Mesendoderm (in vitro differentiated cells): Measurements from ENCODE around the gene SNRNP27.

ENCODE experiments used
- DNase-seq: peaks from one replicate; pipeline ENCODE4 v3.0.0; 2013
- H2AK5ac ChIP-seq: 2 replicates; pipeline ENCODE4 v1.6.1; 2013; ENCODE audit warnings: low read length, inconsistent platforms
- H2BK120ac ChIP-seq: 2 replicates; pipeline ENCODE4 v1.6.1; 2013; ENCODE audit warnings: low read depth, mild to moderate bottlenecking, low read length, moderate library complexity, mixed read lengths
- H2BK15ac ChIP-seq: replicated peaks from 2 replicates; pipeline ENCODE4 v1.6.1; 2013; ENCODE audit warnings: low read depth, mild to moderate bottlenecking, moderate library complexity
- H2BK5ac ChIP-seq: 2 replicates; pipeline ENCODE4 v1.6.1; 2013; ENCODE audit warnings: low read length, inconsistent platforms
- H3K18ac ChIP-seq: 2 replicates; pipeline ENCODE4 v1.6.1; 2013; ENCODE audit warnings: mild to moderate bottlenecking, low read length, mixed read lengths
- H3K23ac ChIP-seq: one replicate; pipeline ENCODE4 v1.6.1; 2013; ENCODE audit warnings: low read length
- H3K27ac ChIP-seq: 2 replicates; pipeline ENCODE4 v1.5.1; 2013; ENCODE audit warnings: low read depth, mild to moderate bottlenecking, inconsistent platforms, low read length, moderate library complexity
- H3K27me3 ChIP-seq: 2 replicates; pipeline ENCODE4 v1.6.1; 2013; ENCODE audit warnings: low read length, control low read depth, mild to moderate bottlenecking, inconsistent platforms; ENCODE audit not compliant: insufficient read depth, poor library complexity
- H3K36me3 ChIP-seq: 2 replicates; pipeline ENCODE4 v1.6.1; 2013; ENCODE audit warnings: low read length, inconsistent platforms; ENCODE audit not compliant: control insufficient read depth, insufficient read depth
- H3K4ac ChIP-seq: one replicate; pipeline ENCODE4 v1.6.1; 2013; ENCODE audit warnings: low read depth, mild to moderate bottlenecking, low read length, moderate library complexity
- H3K4me1 ChIP-seq: 2 replicates; pipeline ENCODE4 v1.6.1; 2013; ENCODE audit warnings: low read depth, low read length, inconsistent platforms; ENCODE audit not compliant: control insufficient read depth
- H3K4me2 ChIP-seq: 2 replicates; pipeline ENCODE4 v1.6.1; 2013; ENCODE audit warnings: low read length
- H3K4me3 ChIP-seq: 2 replicates; pipeline ENCODE4 v1.5.1; 2013; ENCODE audit warnings: mild to moderate bottlenecking, low read length
- H3K56ac ChIP-seq: one replicate; pipeline ENCODE4 v1.6.1; 2013; ENCODE audit warnings: low read length
- H3K79me1 ChIP-seq: 2 replicates; pipeline ENCODE4 v1.6.1; 2013; ENCODE audit warnings: low read length, inconsistent platforms
- H3K79me2 ChIP-seq: 2 replicates; pipeline ENCODE4 v1.6.1; 2013; ENCODE audit warnings: mild to moderate bottlenecking, low read length; ENCODE audit not compliant: control insufficient read depth, insufficient read depth
- H3K9ac ChIP-seq: 2 replicates; pipeline ENCODE4 v1.6.1; 2013; ENCODE audit warnings: low read length, inconsistent platforms
- H4K5ac ChIP-seq: one replicate; pipeline ENCODE4 v1.6.1; 2013; ENCODE audit warnings: low read length
- H4K8ac ChIP-seq: one replicate; pipeline ENCODE4 v1.6.1; 2013; ENCODE audit warnings: low read depth, mild to moderate bottlenecking, control low read depth, low read length, moderate library complexity
- WGBS: extraction: QIAGEN DNeasy Blood & Tissue Kit; methylation state at CpG from one replicate; pipeline ENCODE4 v1.1.7; 2013; ENCODE audit warnings: low lambda C conversion rate, missing lambda C conversion rate; ENCODE audit not compliant: insufficient coverage; ENCODE audit errors: extremely low coverage; 5-methylcytosine and 5-hydroxymethylcytosine counted together

Gene SNRNP27

GRCh38 chr2:69940691-69941090 is 46.9 kb downstream of the SNRNP27 start:
- Histone ChIP-seq H3K4ac (no peak overlapping the region), H2BK120ac (no peak overlapping the region), H2BK5ac (no peak overlapping the region), H3K56ac (no peak overlapping the region), H3K36me3 (no peaks in the 10 kb centered on the region), H3K79me2 (no peaks in the 10 kb centered on the region), H2AK5ac (no peak overlapping the region), H3K4me2 (no peak overlapping the region), H3K4me1 (no peaks in the 10 kb centered on the region), H3K9ac (no peak overlapping the region), H2BK15ac (no peak overlapping the region), H3K18ac (no peak overlapping the region), H3K23ac (no peak overlapping the region), H3K79me1 (no peaks in the 10 kb centered on the region), H4K5ac (no peak overlapping the region), H3K27me3 (no peaks in the 10 kb centered on the region), H3K27ac (no peak overlapping the region), H3K4me3 (no peak overlapping the region), H4K8ac (no peak overlapping the region)
- no peak for DNase-seq
- WGBS = no CpG with 5 or more reads among the region's 8 CpGs

- WGBS = no CpG with 5 or more reads among the region's 11 CpGs
- H3K27me3 ChIP-seq = no peaks in the 10 kb centered on the region
- no peak overlapping the region for H3K23ac ChIP-seq
- H3K4me1 ChIP-seq = no peaks in the 10 kb centered on the region
- no peaks in the 10 kb centered on the region for H3K79me1 ChIP-seq
- no peak overlapping the region for H3K4me3 ChIP-seq
- no peak overlapping the region for H3K4me2 ChIP-seq
- no peak for DNase-seq
- H2AK5ac ChIP-seq = no peak overlapping the region
- no peak overlapping the region for H3K27ac ChIP-seq
- H4K5ac ChIP-seq = no peak overlapping the region
- H3K79me2 ChIP-seq = no peaks in the 10 kb centered on the region
- H3K18ac ChIP-seq = no peak overlapping the region
- H3K4ac ChIP-seq = no peak overlapping the region
- H3K56ac ChIP-seq = no peak overlapping the region
- H3K9ac ChIP-seq = no peak overlapping the region
- H4K8ac ChIP-seq = no peak overlapping the region
- H3K36me3 ChIP-seq = no peaks in the 10 kb centered on the region
- H2BK5ac ChIP-seq = no peak overlapping the region
- H2BK120ac ChIP-seq = no peak overlapping the region
- H2BK15ac ChIP-seq = no peak overlapping the region
Measured at GRCh38 chr2:69943000-69943842, 49.5 kb downstream of the SNRNP27 start.

- Histone ChIP-seq H3K4me2 (no peak overlapping the region), H3K23ac (no peak overlapping the region), H2AK5ac (no peak overlapping the region), H3K9ac (no peak overlapping the region), H2BK120ac (no peak overlapping the region), H4K5ac (no peak overlapping the region), H3K4me3 (no peak overlapping the region), H3K27me3 (no peaks in the 10 kb centered on the region), H3K27ac (no peak overlapping the region), H2BK5ac (no peak overlapping the region), H3K36me3 (no peaks in the 10 kb centered on the region), H3K18ac (no peak overlapping the region), H3K4me1 (no peaks in the 10 kb centered on the region), H3K56ac (no peak overlapping the region), H3K79me2 (no peaks in the 10 kb centered on the region), H3K79me1 (no peaks in the 10 kb centered on the region), H4K8ac (no peak overlapping the region), H2BK15ac (no peak overlapping the region), H3K4ac (no peak overlapping the region)
- no CpG with 5 or more reads among the region's 9 CpGs for WGBS
- no peak for DNase-seq
Measured at GRCh38 chr2:69943843-69944525, 50.2 kb downstream of the SNRNP27 start.

DNA sequence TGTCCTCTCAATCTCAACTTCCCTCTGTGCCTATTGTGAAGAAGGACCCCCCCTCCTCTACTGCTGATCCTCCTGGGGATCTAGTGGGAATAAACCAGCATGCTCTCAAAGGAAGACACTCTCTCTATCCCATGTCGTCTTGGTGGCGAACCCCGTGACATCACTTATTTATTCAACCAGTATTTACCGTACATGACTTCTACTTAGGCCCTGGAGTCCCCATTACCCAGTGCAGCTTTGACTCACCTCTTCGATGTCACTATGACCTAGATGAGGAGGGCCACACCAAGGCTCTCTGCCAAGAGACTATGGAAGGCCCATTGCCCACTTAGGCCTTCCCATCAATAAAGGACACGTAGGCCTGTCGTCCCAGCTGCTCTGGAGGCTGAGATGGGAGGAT is 51.0 kb downstream of the SNRNP27 start:
- Histone ChIP-seq H3K79me2 (no peaks in the 10 kb centered on the region), H2BK120ac (no peak overlapping the region), H3K79me1 (no peaks in the 10 kb centered on the region), H2AK5ac (no peak overlapping the region), H3K36me3 (no peaks in the 10 kb centered on the region), H3K4me1 (no peaks in the 10 kb centered on the region), H3K4me3 (no peak overlapping the region), H3K9ac (no peak overlapping the region), H3K56ac (no peak overlapping the region), H3K27me3 (no peaks in the 10 kb centered on the region), H4K8ac (no peak overlapping the region), H2BK15ac (no peak overlapping the region), H3K18ac (no peak overlapping the region), H3K23ac (no peak overlapping the region), H2BK5ac (no peak overlapping the region), H3K4ac (no peak overlapping the region), H3K27ac (no peak overlapping the region), H4K5ac (no peak overlapping the region), H3K4me2 (no peak overlapping the region)
- WGBS = no CpG with 5 or more reads among the region's 7 CpGs
- no peak for DNase-seq

GRCh38 chr2:69945441-69945840 is 51.7 kb downstream of the SNRNP27 start:
- Histone ChIP-seq H2BK5ac (no peak overlapping the region), H3K4ac (no peak overlapping the region), H3K4me1 (no peaks in the 10 kb centered on the region), H3K79me2 (no peaks in the 10 kb centered on the region), H3K23ac (no peak overlapping the region), H3K79me1 (no peaks in the 10 kb centered on the region), H3K9ac (no peak overlapping the region), H3K27me3 (no peaks in the 10 kb centered on the region), H4K8ac (no peak overlapping the region), H2BK15ac (no peak overlapping the region), H2AK5ac (no peak overlapping the region), H3K27ac (no peak overlapping the region), H3K56ac (no peak overlapping the region), H4K5ac (no peak overlapping the region), H2BK120ac (no peak overlapping the region), H3K18ac (no peak overlapping the region), H3K4me3 (no peak overlapping the region), H3K4me2 (no peak overlapping the region), H3K36me3 (no peaks in the 10 kb centered on the region)
- DNase-seq = no peak
- no CpG with 5 or more reads among the region's 8 CpGs for WGBS
